IMR-90 (cell line): ENCODE measurements around the gene FMN1.
A peak's percentile ranks its signal among the peaks of the same experiment; 100 is the strongest.

ENCODE experiments used
- CEBPB ChIP-seq: IDR thresholded peaks from 2 replicates; pipeline ENCODE4 v1.6.1; 2012; ENCODE audit warnings: low read depth, low read length, improper control_type of control experiment
- CHD1 ChIP-seq: IDR thresholded peaks from 2 replicates; pipeline ENCODE4 v1.6.1; 2012; ENCODE audit warnings: low read depth, low read length, improper control_type of control experiment
- CTCF ChIP-seq: conservative IDR thresholded peaks from 2 replicates; pipeline ENCODE4 v1.5.1; 2012; ENCODE audit warnings: mild to moderate bottlenecking, low read depth, low read length, improper control_type of control experiment
- ELK1 ChIP-seq: fragments of 150-350 bp; IDR thresholded peaks from 2 replicates; pipeline ENCODE4 v1.6.1; 2016; ENCODE audit warnings: low read depth, mild to moderate bottlenecking, low read length, moderate library complexity, borderline replicate concordance
- FOS ChIP-seq: fragments of 150-350 bp; IDR thresholded peaks from 2 replicates; pipeline ENCODE4 v1.6.1; 2016; ENCODE audit warnings: low read depth, low read length
- MAFK ChIP-seq: IDR thresholded peaks from 2 replicates; pipeline ENCODE4 v1.6.1; 2012; ENCODE audit warnings: low read depth, low read length, improper control_type of control experiment
- MAZ ChIP-seq: IDR thresholded peaks from 2 replicates; pipeline ENCODE4 v1.6.1; 2012; ENCODE audit warnings: low read depth, mild to moderate bottlenecking, low read length, improper control_type of control experiment, moderate library complexity, borderline replicate concordance
- MXI1 ChIP-seq: IDR thresholded peaks from 2 replicates; pipeline ENCODE4 v1.6.1; 2012; ENCODE audit warnings: low read depth, mild to moderate bottlenecking, low read length, moderate library complexity, borderline replicate concordance
- POLR2A ChIP-seq: IDR thresholded peaks from 2 replicates; pipeline ENCODE4 v1.6.1; 2012; ENCODE audit warnings: mild to moderate bottlenecking, low read depth, low read length
- RAD21 ChIP-seq: IDR thresholded peaks from 2 replicates; pipeline ENCODE4 v1.6.1; 2012; ENCODE audit warnings: low read length, improper control_type of control experiment
- RCOR1 ChIP-seq: IDR thresholded peaks from 2 replicates; pipeline ENCODE4 v1.6.1; 2012; ENCODE audit warnings: mild to moderate bottlenecking, low read length, improper control_type of control experiment; ENCODE audit not compliant: insufficient replicate concordance
- SMC3 ChIP-seq: fragments of 150-350 bp; IDR thresholded peaks from 2 replicates; pipeline ENCODE4 v1.6.1; 2016; ENCODE audit warnings: low read depth, mild to moderate bottlenecking, antibody characterized with exemption, low read length, moderate library complexity
- TF ChIP-seq, protein P1 (sequence below): fragments of 150-350 bp; IDR thresholded peaks from 2 replicates; pipeline ENCODE4 v1.6.1; 2017; ENCODE audit warnings: mild to moderate bottlenecking, antibody characterized with exemption, low read length, low read depth

DNA sequence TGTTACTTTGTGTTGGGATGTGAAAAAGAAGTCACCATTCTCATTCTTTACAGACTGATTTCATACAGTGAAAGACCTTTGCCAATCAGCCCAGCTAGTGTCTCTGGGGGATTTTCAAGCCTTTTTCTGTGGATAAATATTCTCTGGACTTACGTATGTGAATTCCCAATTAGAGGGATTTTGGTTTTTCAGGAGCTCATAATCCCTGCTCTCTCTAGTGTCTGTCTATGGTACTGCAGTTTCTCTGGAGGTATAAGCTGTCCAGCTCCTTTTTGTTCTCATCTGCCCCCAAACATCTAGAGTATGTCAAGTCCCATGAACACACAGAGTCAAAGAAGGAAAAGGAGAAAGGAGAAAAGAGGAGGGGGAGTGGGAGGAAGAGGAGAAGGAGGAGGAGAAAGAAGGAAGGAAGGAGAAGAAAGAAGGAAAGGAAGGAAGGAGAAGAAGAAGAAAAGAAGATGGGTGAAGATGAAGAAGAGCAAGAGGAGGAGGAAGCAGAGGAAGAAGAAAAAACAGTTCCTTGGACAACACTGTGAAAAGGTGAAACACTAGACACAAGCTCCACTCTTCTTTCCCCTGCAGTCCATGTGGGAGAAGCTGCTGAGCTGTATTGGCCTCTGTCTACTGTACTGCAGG, 258.1 kb downstream of the FMN1 start:
- TF ChIP-seq CTCF (peak; percentile 33), SMC3 (peak; percentile 35), POLR2A (no peak), CHD1 (no peak), MAZ (no peak), CEBPB (no peak), FOS (no peak), MXI1 (no peak), MAFK (no peak), RAD21 (peak; percentile 42; the same call in 1 of the 2 replicates), RCOR1 (no peak), ELK1 (no peak)
- TF ChIP-seq, protein P1, sequence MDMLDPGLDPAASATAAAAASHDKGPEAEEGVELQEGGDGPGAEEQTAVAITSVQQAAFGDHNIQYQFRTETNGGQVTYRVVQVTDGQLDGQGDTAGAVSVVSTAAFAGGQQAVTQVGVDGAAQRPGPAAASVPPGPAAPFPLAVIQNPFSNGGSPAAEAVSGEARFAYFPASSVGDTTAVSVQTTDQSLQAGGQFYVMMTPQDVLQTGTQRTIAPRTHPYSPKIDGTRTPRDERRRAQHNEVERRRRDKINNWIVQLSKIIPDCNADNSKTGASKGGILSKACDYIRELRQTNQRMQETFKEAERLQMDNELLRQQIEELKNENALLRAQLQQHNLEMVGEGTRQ: no peak
